OCI-LY7 (cell line): ENCODE results near the gene MAFF.

ENCODE experiments used
- CTCF ChIP-seq: fragments of 200-600 bp; sonication (generic); conservative IDR thresholded peaks from 2 replicates; pipeline ENCODE4 v1.5.1; 2014; ENCODE audit warnings: mild to moderate bottlenecking, antibody characterized with exemption, low read length, moderate library complexity, mixed read lengths
- EZH2phosphoT487 ChIP-seq: fragments of 200-600 bp; sonication (generic); IDR thresholded peaks from 2 replicates; pipeline ENCODE4 v1.6.1; 2018; ENCODE audit warnings: low read depth, borderline replicate concordance, mild to moderate bottlenecking, mixed run types, antibody characterized with exemption, low read length, moderate library complexity, mixed read lengths

- TF ChIP-seq CTCF (no peak), EZH2phosphoT487 (no peak)
Observed at GRCh38 chr22:38169116-38169515, 32.7 kb upstream of the MAFF start.
